Renal cortex interstitium (tissue), 11 donors: Measurements from ENCODE around the gene ZMIZ1. TPM values are rescaled to one million over a fixed set of nuclear protein-coding genes. Genes with fewer than 3 reads are reported as not detected.

Experiments used
- DNase-seq, 11 donors: peaks; one replicate each; pipeline ENCODE4 v3.0.0-alpha.2; 2013; ENCODE audit warnings: low read depth in 9 of 11, low spot score in 4 of 11; ENCODE audit errors: extremely low read depth in 1 of 11
- polyA plus RNA-seq, 3 donors: library from polyadenylated mRNA; unstranded; fragments of 120-200 nt; gene quantifications; one replicate each; pipeline ENCODE4 v1.2.1, GENCODE V29; 2013; ENCODE audit not compliant: insufficient read length in 3 of 3

Gene ZMIZ1
- polyA plus RNA-seq, 3 donors: 69.2 to 85.6 (median 74.3) TPM

GRCh38 chr10:79126351-79127080, 57.8 kb downstream of the ZMIZ1 start:
- DNase-seq: no peak

GRCh38 chr10:79127151-79127961, 58.6 kb downstream of the ZMIZ1 start:
- DNase-seq: no peak

DNA sequence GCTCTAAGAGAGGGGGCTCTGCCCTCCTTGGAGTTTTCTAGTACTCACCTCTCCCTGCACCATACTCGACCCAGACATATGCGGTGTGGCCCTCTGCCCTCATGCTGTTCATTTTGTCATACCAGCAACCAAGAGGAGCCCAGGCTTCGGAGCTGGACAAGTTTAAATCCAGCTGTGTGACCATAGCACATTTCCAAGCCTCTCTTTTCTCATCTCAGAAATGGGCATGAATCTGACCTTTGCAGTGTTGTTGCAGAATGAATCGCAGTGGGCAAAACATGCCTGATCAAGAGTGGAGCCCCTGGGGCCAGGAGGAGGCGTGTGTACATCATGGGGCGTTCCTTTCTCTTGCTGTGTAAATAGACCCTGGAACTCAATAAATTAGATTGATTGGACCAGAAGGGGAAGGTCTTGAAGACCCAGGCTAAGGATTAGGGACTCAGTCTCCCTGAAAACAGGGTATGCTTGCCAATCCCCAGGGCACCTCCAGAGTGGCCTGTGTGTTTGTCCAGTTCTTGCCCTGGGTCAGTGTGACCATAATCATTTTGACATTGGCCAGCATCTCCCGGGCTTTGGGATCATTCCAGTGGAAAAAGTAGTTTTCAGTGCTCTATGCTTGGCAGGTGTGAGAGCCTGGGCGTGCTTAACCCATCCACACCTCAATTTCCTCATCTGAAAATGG, 59.6 kb downstream of the ZMIZ1 start:
- no peak for DNase-seq

DNA sequence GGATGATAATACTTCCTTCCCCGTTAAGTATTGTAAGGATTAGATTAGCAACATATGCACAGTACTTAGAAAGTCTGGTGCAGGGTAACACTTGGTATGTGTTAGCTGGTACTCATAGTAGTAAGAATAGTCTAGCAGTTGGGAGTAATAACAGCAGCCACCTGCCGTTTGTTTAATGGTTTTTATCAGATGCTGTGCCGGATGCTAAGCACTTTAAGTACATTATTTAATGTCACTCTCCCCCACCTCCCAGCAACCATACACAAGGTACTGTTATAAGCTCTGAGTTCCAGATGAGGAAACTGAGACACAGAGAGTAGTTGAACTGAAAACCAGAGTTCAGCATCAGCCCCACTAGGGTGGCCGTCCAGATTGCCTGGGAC, 60.1 kb downstream of the ZMIZ1 start:
- no peak for DNase-seq

GRCh38 chr10:79129361-79129997, 60.7 kb downstream of the ZMIZ1 start:
- no peak for DNase-seq

DNA sequence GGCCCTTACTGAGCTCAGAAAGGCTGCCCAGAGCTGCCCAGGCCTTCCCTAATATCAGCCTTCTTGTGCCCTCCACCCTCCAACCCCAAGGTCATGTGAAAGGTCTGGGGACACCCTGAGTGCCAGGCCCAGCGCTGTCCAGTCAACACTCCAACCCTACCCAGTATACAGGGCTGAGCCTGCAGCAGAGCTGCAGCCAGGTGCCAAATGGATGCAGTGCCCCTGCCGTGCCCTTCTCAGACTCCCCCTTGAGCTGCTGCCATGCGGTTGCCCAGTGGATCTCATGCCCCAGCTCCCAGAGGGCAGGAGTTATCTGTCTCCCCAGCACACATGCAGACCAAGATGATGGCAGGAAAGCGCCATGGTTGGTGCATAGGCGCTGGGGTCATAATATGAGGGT, 61.5 kb downstream of the ZMIZ1 start:
- no peak for DNase-seq

- DNase-seq: no peak
These were observed 62.1 kb downstream of the ZMIZ1 start for GRCh38 chr10:79130846-79131245.

- DNase-seq: no peak
These were observed 63.3 kb downstream of the ZMIZ1 start for GRCh38 chr10:79131836-79132631.

- no peak for DNase-seq
These were observed 64.1 kb downstream of the ZMIZ1 start for GRCh38 chr10:79132681-79133381.

DNA sequence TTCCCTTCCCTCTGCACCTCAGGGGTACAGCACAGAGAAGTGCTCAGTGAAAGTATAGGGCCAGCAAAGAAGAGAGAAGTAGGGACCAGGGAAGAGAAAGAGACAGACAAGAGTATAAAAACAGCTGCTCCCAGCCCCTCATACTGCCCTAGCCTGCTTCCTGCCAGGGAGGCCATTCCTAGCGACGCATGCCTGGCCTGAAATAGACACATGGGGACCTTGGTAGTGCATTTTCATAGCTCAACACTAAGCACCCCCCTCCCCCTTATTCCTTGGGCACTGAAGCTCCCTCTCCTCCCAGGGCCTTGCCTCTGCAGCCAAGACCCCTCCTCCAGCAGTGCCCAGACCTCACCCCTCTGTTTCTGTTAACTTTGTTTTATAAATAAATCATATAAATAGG, 64.7 kb downstream of the ZMIZ1 start:
- no peak for DNase-seq

- DNase-seq: no peak
These were observed 67.0 kb downstream of the ZMIZ1 start for GRCh38 chr10:79135790-79136189.

DNA sequence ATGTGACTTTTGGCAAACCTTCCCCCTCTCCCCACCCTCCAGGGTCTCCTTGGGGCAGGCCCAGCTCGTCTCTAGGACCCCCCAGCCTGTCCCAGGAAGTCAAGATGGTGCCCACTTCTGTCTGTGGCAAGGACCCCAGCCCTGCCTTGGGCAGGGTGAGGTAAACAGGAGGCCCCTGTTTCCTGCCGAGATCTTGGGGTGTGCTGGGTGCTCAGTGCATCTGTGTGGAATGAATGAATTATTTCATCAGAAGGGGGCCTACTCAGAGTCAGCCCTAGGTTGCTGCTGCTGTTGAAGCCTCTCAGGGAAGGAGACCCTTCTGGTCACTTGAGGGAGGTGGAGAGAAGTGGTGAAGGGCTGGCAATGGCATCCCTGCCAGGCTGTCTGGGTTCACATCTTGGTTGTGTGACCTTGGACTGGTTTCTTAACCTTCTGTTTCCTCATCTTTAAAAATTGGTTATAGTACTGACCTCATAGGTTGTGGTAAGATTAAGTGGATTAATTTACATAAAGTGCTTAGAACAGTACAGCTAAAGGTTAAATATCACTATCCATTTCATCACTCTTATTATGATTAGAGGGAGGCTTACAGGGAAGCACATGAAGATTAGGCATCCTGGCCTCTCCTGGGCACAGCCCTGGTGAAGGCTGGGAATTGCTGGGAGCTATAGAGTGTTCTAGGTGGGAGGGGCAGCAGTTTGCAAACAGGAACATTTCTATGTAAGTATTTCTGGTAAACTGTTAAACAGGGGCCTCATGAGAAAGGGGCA, 67.7 kb downstream of the ZMIZ1 start:
- DNase-seq: no peak

GRCh38 chr10:79137300-79137756, 68.6 kb downstream of the ZMIZ1 start:
- DNase-seq: no peak

DNA sequence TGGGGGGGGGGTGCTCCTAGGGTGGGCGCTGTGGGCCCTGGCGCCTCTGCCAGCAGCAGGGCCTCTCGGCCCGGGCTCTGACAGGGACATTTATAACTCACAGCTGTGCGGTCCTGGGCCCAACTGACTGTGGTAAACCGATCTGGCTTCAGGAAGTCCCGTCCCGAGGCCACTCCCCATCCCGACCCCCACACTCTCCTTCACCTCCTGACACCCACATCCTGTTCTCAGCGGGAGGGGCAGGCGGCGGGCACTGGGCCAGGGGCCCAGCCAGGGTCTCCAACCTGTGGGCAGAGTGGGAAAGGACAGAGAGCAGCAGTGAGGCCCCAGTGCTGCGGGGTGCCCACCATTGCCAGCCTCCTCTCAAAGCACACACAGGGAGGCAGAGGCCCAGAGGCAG, 69.1 kb downstream of the ZMIZ1 start:
- peak in 5 of 11 donors; percentile 55 to 74 (median 71) for DNase-seq

DNA sequence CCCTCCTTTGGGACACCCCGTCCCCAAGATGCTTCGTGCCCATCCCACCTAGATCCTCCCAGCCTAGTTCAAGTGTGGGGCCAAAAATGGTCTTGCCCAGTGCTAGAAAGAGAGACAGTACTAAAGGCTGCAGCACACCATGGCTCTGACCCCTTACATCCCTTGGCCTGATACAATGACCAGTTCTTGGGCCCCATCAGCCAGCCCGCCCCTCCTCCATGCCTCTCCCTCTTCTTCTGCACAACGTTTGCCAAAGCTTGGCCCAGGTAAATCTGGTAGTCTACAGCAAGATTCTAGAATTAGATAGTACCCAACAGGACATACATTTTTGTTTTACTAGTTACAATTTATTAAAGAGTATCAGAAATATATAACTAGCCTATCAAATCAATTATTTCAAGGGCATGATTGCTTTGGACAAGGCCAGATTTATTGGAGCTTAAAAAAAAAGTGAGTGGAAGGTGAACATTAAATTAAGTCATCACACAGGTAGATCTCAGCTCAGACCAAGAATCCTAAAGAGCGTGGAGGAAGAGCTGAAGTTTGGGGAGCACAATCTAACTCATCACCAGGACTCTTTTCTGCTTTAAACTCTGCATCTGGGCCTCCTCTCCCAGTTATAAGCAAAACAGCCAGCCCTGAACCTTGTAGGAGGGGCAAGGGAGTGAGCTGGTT, 69.8 kb downstream of the ZMIZ1 start:
- DNase-seq: no peak

DNA sequence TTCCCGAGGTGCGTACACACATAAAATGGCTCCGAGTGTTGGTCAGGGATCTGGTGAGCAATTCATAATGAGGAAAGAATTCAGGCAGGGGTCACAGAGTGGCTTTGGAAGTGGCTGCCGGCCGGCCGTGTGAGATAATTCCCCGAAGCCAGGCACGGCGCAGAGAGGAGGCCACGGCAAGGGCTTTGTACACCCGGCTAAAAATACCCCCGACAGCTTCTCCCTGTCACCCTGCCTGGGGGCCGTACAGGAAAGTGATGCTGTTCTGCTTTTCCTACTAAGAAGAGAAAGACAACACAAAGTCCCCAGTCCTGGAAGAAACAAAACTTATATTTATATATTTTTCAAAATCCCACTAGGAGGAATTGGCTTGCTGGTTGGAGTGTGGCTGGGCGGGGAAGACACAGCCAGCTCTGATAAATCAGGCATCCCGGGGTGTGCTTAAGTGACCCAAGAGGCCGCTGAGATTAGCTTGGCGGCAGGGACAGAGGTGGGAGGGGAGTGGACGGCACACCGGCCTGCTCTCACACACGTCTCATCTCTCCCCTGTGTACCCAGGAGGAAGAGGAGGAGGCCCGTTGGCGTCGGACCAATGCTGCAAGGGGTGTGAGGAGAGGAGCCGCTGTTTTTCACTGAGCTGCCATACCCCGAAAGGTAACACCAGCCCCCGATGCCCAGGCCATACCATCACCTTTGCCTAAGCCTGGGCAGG, 70.5 kb downstream of the ZMIZ1 start:
- no peak for DNase-seq
